SU-DHL-6 (cell line): ENCODE results near the gene AP2A2.

ENCODE experiments used
- CTCF ChIP-seq: fragments of 200-600 bp; sonication (generic); IDR thresholded peaks from one replicate; pipeline ENCODE4 v1.5.1; 2017; ENCODE audit warnings: antibody characterized with exemption, mild to moderate bottlenecking, low read length, moderate library complexity; ENCODE audit not compliant: insufficient read depth, poor library complexity, severe bottlenecking
- EZH2phosphoT487 ChIP-seq: fragments of 200-600 bp; sonication (generic), shearing (Covaris generic); conservative IDR thresholded peaks from 2 replicates; pipeline ENCODE4 v1.6.1; 2018; ENCODE audit warnings: mild to moderate bottlenecking, antibody characterized with exemption, low read length, moderate library complexity, mixed read lengths

- TF ChIP-seq CTCF (no peak), EZH2phosphoT487 (no peak)
Measured at GRCh38 chr11:893008-893654, 32.5 kb upstream of the AP2A2 start.
